WI38 (cell line): ENCODE results near the gene USP48.
"Not testable (repeated sequence)": the region's sequence is repeated elsewhere in the genome, so short reads cannot be mapped to it uniquely, and the experiment has no call there.

Source experiments
- H3K4me3 ChIP-seq: 2 replicates; pipeline ENCODE4 v1.5.1; 2011; ENCODE audit warnings: low read depth, mild to moderate bottlenecking, control low read depth, low read length
- CTCF ChIP-seq: IDR thresholded peaks from 2 replicates; pipeline ENCODE4 v1.5.1; 2012; ENCODE audit warnings: low read depth, mild to moderate bottlenecking, control low read depth, low read length

Gene USP48

GRCh38 chr1:21680381-21680780, 102.6 kb downstream of the USP48 start:
- no peak for TF ChIP-seq CTCF
- H3K4me3 ChIP-seq, result no peak overlapping the region

- TF ChIP-seq CTCF, result no peak
- H3K4me3 ChIP-seq, result no peak overlapping the region
Measured at GRCh38 chr1:21677168-21677567, 105.8 kb downstream of the USP48 start.

- no peak overlapping the region for H3K4me3 ChIP-seq
- no peak for TF ChIP-seq CTCF
Measured at GRCh38 chr1:21674957-21675356, 108.0 kb downstream of the USP48 start.

GRCh38 chr1:21673853-21674252, 109.1 kb downstream of the USP48 start:
- H3K4me3 ChIP-seq, result not testable (repeated sequence)

- H3K4me3 ChIP-seq, result no peak overlapping the region
- TF ChIP-seq CTCF, result no peak
Measured at GRCh38 chr1:21673277-21673780, 109.6 kb downstream of the USP48 start.

- no peak for TF ChIP-seq CTCF
Measured at GRCh38 chr1:21672478-21673276, 110.3 kb downstream of the USP48 start.

GRCh38 chr1:21671915-21672314, 111.0 kb downstream of the USP48 start:
- no peak for TF ChIP-seq CTCF
- H3K4me3 ChIP-seq, result no peak overlapping the region

More at GRCh38 chr1:21672478-21673276, 110.3 kb downstream of the USP48 start:
- H3K4me3 ChIP-seq, result no peak overlapping the region
